BLaER1 treated with 17β-estradiol and CSF1 and Interleukin-3, amounts not matched to agents 10 nM and 100 nM (cell line): ENCODE measurements around the gene SON.
A peak's percentile ranks its signal among the peaks of the same experiment; 100 is the strongest.
"Not testable (repeated sequence)": the region's sequence is repeated elsewhere in the genome, so short reads cannot be mapped to it uniquely, and the experiment has no call there.

Source experiments
- H3K27ac ChIP-seq, 11 experiments: shearing (Covaris generic); formaldehyde crosslinking; 2 replicates each; pipeline ENCODE4 v1.8.1; 2022
- H3K27me3 ChIP-seq, 11 experiments: shearing (Covaris generic); formaldehyde crosslinking; 2 replicates each; pipeline ENCODE4 v1.8.1; 2022
- H3K36me3 ChIP-seq, 11 experiments: shearing (Covaris generic); formaldehyde crosslinking; 2 replicates each; pipeline ENCODE4 v1.8.1; 2022
- H3K4me1 ChIP-seq, 10 experiments: shearing (Covaris generic); formaldehyde crosslinking; 2 replicates each; pipeline ENCODE4 v1.8.1; 2022
- H3K4me2 ChIP-seq, 11 experiments: shearing (Covaris generic); formaldehyde crosslinking; 2 replicates each; pipeline ENCODE4 v1.8.1; 2022
- H3K4me3 ChIP-seq, 10 experiments: shearing (Covaris generic); formaldehyde crosslinking; 2 replicates each; pipeline ENCODE4 v1.8.1; 2022
- H3K9ac ChIP-seq, 11 experiments: shearing (Covaris generic); formaldehyde crosslinking; 2 replicates each; pipeline ENCODE4 v1.8.1; 2022
- H3K9me3 ChIP-seq, 11 experiments: shearing (Covaris generic); formaldehyde crosslinking; replicated peaks in 1 of 11; 2 replicates each; pipeline ENCODE4 v1.8.1; 2022
- H4K20me1 ChIP-seq, 11 experiments: shearing (Covaris generic); formaldehyde crosslinking; 2 replicates each; pipeline ENCODE4 v1.8.1; 2022
- Cebpa-rat ChIP-seq, 11 experiments: shearing (Covaris generic); IDR thresholded peaks; 2 replicates each; pipeline ENCODE4 v1.8.1; 2022

SON gene

DNA sequence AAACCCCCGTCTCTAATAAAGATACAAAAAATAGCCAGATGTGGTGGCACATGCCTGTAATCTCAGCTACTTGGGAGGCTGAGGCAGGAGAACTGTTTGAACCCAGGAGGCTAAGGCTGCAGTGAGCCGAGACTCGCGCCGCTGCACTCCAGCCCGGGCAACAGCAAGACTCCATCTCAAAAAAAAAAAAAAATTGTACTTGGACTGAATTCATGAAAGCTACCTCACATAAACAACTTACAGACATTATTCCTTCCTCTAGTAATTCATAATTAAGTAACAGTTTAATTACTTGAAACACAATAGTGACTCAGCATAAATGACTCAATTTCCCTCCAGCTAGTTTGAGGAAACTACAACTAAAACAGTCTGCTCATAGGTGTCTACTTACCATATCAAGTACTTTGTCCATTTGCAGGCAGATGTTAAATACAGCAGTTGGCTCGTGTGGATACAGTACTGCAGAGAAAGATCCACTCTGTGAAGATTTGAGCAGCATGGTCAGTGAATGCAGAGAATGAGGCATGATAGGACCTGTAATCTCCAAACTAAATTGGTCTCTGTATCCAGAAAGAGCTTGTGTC lies 36.2 kb downstream of the SON start:
- Histone ChIP-seq H3K4me3 (no peak overlapping the region), H3K9me3 (no peaks in the 10 kb centered on the region), H3K4me1 (peaks cover 0 to 17% (median 4%) of the 10 kb centered on the region in 10 experiments; a peak in 8 of 20 replicates), H3K9ac (no peak overlapping the region), H3K27me3 (no peaks in the 10 kb centered on the region), H3K36me3 (peaks cover 42 to 100% (median 79%) of the 10 kb centered on the region in 11 experiments), H4K20me1 (peaks cover 25 to 56% (median 44%) of the 10 kb centered on the region in 11 experiments; a peak in 19 of 22 replicates), H3K27ac (peak overlapping the region in 5 of 11 experiments; percentile 19 to 60 (median 34); a peak in 7 of 22 replicates), H3K4me2 (peak overlapping the region in 1 of 11 experiments; percentile 9; a peak in 1 of 22 replicates)
- no peak for TF ChIP-seq Cebpa-rat (IDR thresholded peaks at IDR 0.05)

GRCh38 chr21:33584455-33584854 lies 41.6 kb downstream of the SON start:
- Histone ChIP-seq H3K9me3 (no peaks in the 10 kb centered on the region), H3K27ac (no peak overlapping the region), H4K20me1 (peaks cover 0 to 13% (median 0%) of the 10 kb centered on the region in 11 experiments; a peak in 9 of 22 replicates), H3K4me2 (no peak overlapping the region), H3K4me1 (peaks cover 18 to 23% (median 20%) of the 10 kb centered on the region in 10 experiments), H3K4me3 (no peak overlapping the region), H3K9ac (no peak overlapping the region), H3K36me3 (peaks cover 0 to 75% (median 36%) of the 10 kb centered on the region in 11 experiments; a peak in 19 of 22 replicates), H3K27me3 (no peaks in the 10 kb centered on the region)
- no peak for TF ChIP-seq Cebpa-rat (IDR thresholded peaks at IDR 0.05)

DNA sequence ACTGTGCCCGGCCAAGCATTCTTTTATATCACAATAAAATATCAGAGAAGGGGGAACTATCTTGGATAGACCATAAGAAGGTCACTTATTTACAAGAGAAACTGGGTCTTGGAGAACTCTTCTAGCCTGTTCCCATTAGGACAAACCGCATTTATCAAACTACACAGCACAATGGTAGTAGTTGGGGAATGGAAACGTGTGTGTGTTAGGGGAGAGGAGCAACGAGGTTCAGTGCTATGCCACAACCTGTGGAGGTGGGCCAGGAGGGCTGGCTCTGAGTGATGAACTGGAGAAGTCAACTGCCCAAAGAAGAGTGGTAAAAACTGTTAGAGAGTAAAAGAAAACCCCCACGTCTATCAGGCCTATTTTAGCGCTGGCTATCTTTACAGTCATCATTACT lies 44.1 kb downstream of the SON start:
- peaks cover 18 to 24% (median 21%) of the 10 kb centered on the region in 10 experiments for H3K4me1 ChIP-seq
- H3K4me3 ChIP-seq = peak overlapping the region in 8 of 10 experiments; percentile 75 to 99 (median 94); a peak in 8 of 20 replicates
- no peak overlapping the region for H3K27ac ChIP-seq
- H3K36me3 ChIP-seq = peaks cover 0 to 50% (median 25%) of the 10 kb centered on the region in 11 experiments; a peak in 18 of 22 replicates
- no peaks in the 10 kb centered on the region for H3K27me3 ChIP-seq
- H3K4me2 ChIP-seq = peak overlapping the region; percentile 88 to 100 (median 96); a peak in 21 of 22 replicates
- no peaks in the 10 kb centered on the region for H3K9me3 ChIP-seq
- TF ChIP-seq Cebpa-rat (IDR thresholded peaks at IDR 0.05) = no peak
- peak overlapping the region in 8 of 11 experiments; percentile 18 to 97 (median 95); a peak in 5 of 22 replicates for H3K9ac ChIP-seq
- H4K20me1 ChIP-seq = peaks cover 0 to 13% (median 0%) of the 10 kb centered on the region in 11 experiments; a peak in 5 of 22 replicates

DNA sequence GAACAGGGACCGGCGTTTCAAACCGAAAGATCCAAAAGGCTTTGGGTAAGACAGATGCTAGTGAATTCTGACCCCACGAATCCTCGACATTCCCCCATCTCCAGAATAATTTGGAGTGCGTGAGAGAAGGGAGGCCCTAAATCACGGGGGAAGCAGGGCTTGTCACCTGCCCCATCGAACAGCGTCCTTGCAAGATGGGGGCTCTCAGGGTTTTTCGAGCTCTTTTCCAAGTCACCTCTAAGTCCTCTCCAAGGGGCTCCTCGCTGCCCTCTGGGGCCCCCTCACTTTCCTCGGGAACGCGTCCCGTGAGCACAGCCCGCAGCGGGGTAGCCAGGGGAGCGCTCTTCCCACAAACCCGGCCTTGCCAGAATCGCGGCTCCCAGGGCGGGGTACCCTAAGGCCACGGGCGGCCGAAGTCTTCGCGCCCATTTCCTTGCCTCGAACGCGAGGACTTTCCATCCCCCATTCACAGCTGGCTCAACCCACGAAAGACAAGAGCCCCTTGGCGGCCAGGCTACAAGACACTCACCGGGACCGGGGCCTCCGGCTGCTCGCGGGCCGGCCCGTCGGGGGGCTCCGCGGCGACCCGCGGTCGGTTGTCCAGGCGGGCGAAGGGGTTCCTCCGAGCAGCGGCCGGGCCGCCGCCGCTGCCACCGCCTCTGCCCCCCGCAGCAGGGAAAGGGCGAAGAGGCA lies 45.1 kb downstream of the SON start:
- no peak for TF ChIP-seq Cebpa-rat (IDR thresholded peaks at IDR 0.05)
- H3K9ac ChIP-seq = peak overlapping the region; percentile 89 to 97 (median 95)
- H3K4me3 ChIP-seq = peak overlapping the region; percentile 75 to 99 (median 94)
- H3K36me3 ChIP-seq = peaks cover 4 to 45% (median 23%) of the 10 kb centered on the region in 11 experiments; a peak in 17 of 22 replicates
- peak overlapping the region; percentile 88 to 100 (median 96) for H3K4me2 ChIP-seq
- peak overlapping the region; percentile 79 to 93 (median 88) for H3K27ac ChIP-seq
- H3K27me3 ChIP-seq = no peaks in the 10 kb centered on the region
- H4K20me1 ChIP-seq = peaks cover 0 to 13% (median 0%) of the 10 kb centered on the region in 11 experiments; a peak in 3 of 22 replicates
- peaks cover 18 to 24% (median 21%) of the 10 kb centered on the region in 10 experiments for H3K4me1 ChIP-seq
- H3K9me3 ChIP-seq = no peaks in the 10 kb centered on the region

- peaks cover 18 to 24% (median 21%) of the 10 kb centered on the region in 10 experiments for H3K4me1 ChIP-seq
- H3K27ac ChIP-seq = peak within 1 kb of the TSS; percentile 79 to 93 (median 88)
- H3K4me3 ChIP-seq = peak within 1 kb of the TSS; percentile 75 to 99 (median 94)
- H3K9me3 ChIP-seq = no peaks in the 10 kb centered on the region
- no peaks in the 10 kb centered on the region for H3K27me3 ChIP-seq
- peaks cover 0 to 13% (median 0%) of the 10 kb centered on the region in 11 experiments; a peak in 3 of 22 replicates for H4K20me1 ChIP-seq
- H3K36me3 ChIP-seq = peaks cover 6 to 45% (median 23%) of the 10 kb centered on the region in 11 experiments; a peak in 18 of 22 replicates
- TF ChIP-seq Cebpa-rat (IDR thresholded peaks at IDR 0.05) = no peak
- peak within 1 kb of the TSS; percentile 89 to 97 (median 95) for H3K9ac ChIP-seq
- peak within 1 kb of the TSS; percentile 88 to 100 (median 97) for H3K4me2 ChIP-seq
These were observed 45.9 kb downstream of the SON start, which contains the start of gene DONSON for GRCh38 chr21:33588485-33589335. Gene DONSON, minus strand, starts transcription at chr21:33588684. Its CDS starts 43 bp downstream, at chr21:33588641.

DNA sequence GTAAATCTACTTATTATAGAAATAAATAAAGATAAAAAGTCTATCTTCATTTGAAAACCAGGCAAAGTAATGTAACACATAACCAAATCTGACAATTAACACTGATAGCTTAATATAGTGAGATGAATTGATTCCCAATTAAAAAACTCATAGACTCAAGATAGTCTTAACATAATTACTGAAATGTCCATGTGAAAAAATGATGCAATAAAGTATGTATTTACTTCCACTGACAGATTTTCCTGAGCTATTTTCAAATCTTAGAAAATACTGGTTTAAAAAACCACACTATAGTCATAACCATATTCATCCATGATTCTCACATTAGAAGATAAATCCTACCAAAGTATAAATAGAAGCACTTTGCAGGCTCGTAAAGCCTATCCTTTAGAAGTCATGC lies 55.2 kb downstream of the SON start:
- TF ChIP-seq Cebpa-rat (IDR thresholded peaks at IDR 0.05) = no peak
- Histone ChIP-seq H3K27ac (no peak overlapping the region), H3K4me3 (no peak overlapping the region), H3K9ac (no peak overlapping the region), H3K36me3 (peaks cover 75 to 100% (median 92%) of the 10 kb centered on the region in 11 experiments), H4K20me1 (no peaks in the 10 kb centered on the region), H3K27me3 (no peaks in the 10 kb centered on the region), H3K9me3 (no peaks in the 10 kb centered on the region), H3K4me2 (no peak overlapping the region), H3K4me1 (no peaks in the 10 kb centered on the region)

DNA sequence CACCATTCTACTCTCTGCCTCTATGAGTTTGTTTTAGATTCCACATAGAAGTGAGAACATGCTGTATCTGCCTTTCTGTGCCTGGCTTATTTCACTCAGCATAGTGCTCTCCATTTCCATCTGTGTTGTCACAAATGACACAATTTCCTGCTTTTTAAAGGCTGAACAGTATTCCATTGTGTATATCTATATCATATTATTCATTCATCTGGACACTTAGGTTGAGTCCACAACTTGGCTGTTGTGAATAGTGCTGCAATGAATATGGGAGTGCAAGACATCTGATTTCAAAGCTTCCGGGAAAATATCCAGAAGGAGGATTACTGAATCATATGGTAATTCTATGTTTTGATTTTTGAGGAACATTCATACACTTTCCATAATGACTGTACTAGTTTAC lies 65.7 kb downstream of the SON start:
- H3K4me1 ChIP-seq = no peaks in the 10 kb centered on the region
- H3K9me3 ChIP-seq = no peaks in the 10 kb centered on the region
- H3K27ac ChIP-seq = no peak overlapping the region
- no peak overlapping the region for H3K9ac ChIP-seq
- no peaks in the 10 kb centered on the region for H4K20me1 ChIP-seq
- TF ChIP-seq Cebpa-rat (IDR thresholded peaks at IDR 0.05) = no peak
- peaks cover 40 to 98% (median 77%) of the 10 kb centered on the region in 11 experiments for H3K36me3 ChIP-seq
- no peak overlapping the region for H3K4me3 ChIP-seq
- no peaks in the 10 kb centered on the region for H3K27me3 ChIP-seq
- H3K4me2 ChIP-seq = no peak overlapping the region

DNA sequence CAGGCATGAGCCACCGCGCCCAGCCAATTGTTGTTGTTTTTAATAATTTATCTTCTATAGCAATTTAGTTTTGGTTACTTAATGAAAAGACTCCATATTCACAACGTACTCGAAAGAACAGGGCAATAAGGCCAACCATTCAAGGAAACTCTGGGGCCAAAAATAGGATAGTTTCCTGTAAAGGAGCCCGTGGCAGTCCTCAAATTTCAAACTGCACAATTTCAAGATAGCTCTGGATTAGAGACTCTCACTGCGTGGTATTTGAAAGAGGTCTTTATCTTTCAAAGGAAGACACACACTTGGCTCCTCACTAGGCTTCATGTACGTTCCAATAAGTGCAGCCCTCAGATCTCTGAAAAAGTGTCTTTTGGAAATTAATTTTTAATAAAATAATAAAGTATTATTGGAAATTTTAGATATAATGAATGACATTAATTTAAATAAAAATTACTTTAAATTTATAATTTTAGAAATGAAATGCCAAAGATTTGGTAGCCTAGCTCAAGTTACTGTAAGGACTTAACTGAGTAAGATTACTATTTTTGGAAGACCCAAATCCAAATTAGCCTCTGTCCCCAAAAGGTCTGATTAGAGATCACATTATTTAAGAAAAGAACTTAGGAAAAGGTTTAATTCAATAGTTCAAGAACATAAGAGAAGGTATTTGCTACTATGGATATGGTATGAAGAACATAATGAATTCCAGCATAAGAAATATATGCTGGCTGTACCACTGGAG lies 68.3 kb downstream of the SON start:
- Histone ChIP-seq H3K4me1 (no peaks in the 10 kb centered on the region), H4K20me1 (no peaks in the 10 kb centered on the region), H3K4me2 (no peak overlapping the region), H3K27ac (no peak overlapping the region), H3K27me3 (no peaks in the 10 kb centered on the region), H3K4me3 (no peak overlapping the region), H3K9me3 (no peaks in the 10 kb centered on the region), H3K36me3 (peaks cover 43 to 98% (median 81%) of the 10 kb centered on the region in 11 experiments), H3K9ac (no peak overlapping the region)
- TF ChIP-seq Cebpa-rat (IDR thresholded peaks at IDR 0.05) = no peak

- not testable (repeated sequence) for H3K9me3 ChIP-seq, H4K20me1 ChIP-seq, H3K4me3 ChIP-seq, H3K27me3 ChIP-seq, H3K9ac ChIP-seq, H3K27ac ChIP-seq, H3K4me1 ChIP-seq
- Histone ChIP-seq H3K4me2 (peak overlapping the region in 2 of 11 experiments; percentile 4 to 43; a peak in 1 of 22 replicates), H3K36me3 (peaks cover 54 to 98% (median 85%) of the 10 kb centered on the region in 11 experiments)
These were observed 74.7 kb downstream of the SON start for GRCh38 chr21:33617565-33617964.
